Nephron progenitor cell (in vitro differentiated cells): ENCODE results near the gene GABRR1.

ENCODE experiments used
- DNase-seq: peaks from one replicate; pipeline ENCODE4 v3.0.0; 2021
- H3K27ac Mint-ChIP-seq: 2 replicates; pipeline ENCODE4 v1.8.0; 2021; ENCODE audit warnings: mild to moderate bottlenecking, moderate library complexity, mixed read lengths
- H3K27me3 Mint-ChIP-seq: 2 replicates; pipeline ENCODE4 v1.8.0; 2021; ENCODE audit warnings: mild to moderate bottlenecking, low read depth, mixed read lengths; ENCODE audit not compliant: poor library complexity
- H3K36me3 Mint-ChIP-seq: 2 replicates; pipeline ENCODE4 v1.8.0; 2021; ENCODE audit warnings: low read depth, mixed read lengths
- H3K4me1 Mint-ChIP-seq: 2 replicates; pipeline ENCODE4 v1.8.0; 2021; ENCODE audit warnings: mixed read lengths
- H3K4me3 Mint-ChIP-seq: 2 replicates; pipeline ENCODE4 v1.8.0; 2021; ENCODE audit warnings: mild to moderate bottlenecking, moderate library complexity, mixed read lengths
- H3K9me3 Mint-ChIP-seq: 2 replicates; pipeline ENCODE4 v1.8.0; 2021; ENCODE audit warnings: mild to moderate bottlenecking, moderate library complexity, mixed read lengths
- CTCF ChIP-seq: fragments of 200-600 bp; sonication (generic); IDR thresholded peaks from 2 replicates; pipeline ENCODE4 v1.5.0; 2021; ENCODE audit warnings: antibody characterized with exemption

GABRR1 gene

GRCh38 chr6:89145091-89145955, 71.8 kb downstream of the GABRR1 start:
- no peak for TF ChIP-seq CTCF
- Mint-ChIP-seq H3K36me3 (peaks cover 30% of the 10 kb centered on the region), H3K4me3 (peak overlapping the region; percentile 86), H3K27me3 (peaks cover 37% of the 10 kb centered on the region), H3K9me3 (peaks cover 4% of the 10 kb centered on the region), H3K4me1 (peaks cover 15% of the 10 kb centered on the region), H3K27ac (no peak overlapping the region)
- no peak for DNase-seq

- DNase-seq = no peak
- peaks cover 37% of the 10 kb centered on the region for H3K27me3 Mint-ChIP-seq
- no peak for TF ChIP-seq CTCF
- peaks cover 4% of the 10 kb centered on the region for H3K9me3 Mint-ChIP-seq
- peak overlapping the region; percentile 51 for H3K4me3 Mint-ChIP-seq
- H3K4me1 Mint-ChIP-seq = peaks cover 17% of the 10 kb centered on the region
- peaks cover 26% of the 10 kb centered on the region for H3K36me3 Mint-ChIP-seq
- H3K27ac Mint-ChIP-seq = no peak overlapping the region
Measured at GRCh38 chr6:89144354-89144906, 72.7 kb downstream of the GABRR1 start.

- Mint-ChIP-seq H3K27me3 (peaks cover 17% of the 10 kb centered on the region), H3K9me3 (no peaks in the 10 kb centered on the region), H3K4me1 (peaks cover 7% of the 10 kb centered on the region), H3K27ac (peak overlapping the region; percentile 57), H3K36me3 (peaks cover 13% of the 10 kb centered on the region), H3K4me3 (no peak overlapping the region)
- no peak for TF ChIP-seq CTCF
- no peak for DNase-seq
Measured at GRCh38 chr6:89140347-89141156, 76.6 kb downstream of the GABRR1 start.

- Mint-ChIP-seq H3K27ac (peak overlapping the region; percentile 8), H3K4me1 (peaks cover 7% of the 10 kb centered on the region)
- DNase-seq = no peak
Measured at GRCh38 chr6:89139509-89140346, 77.4 kb downstream of the GABRR1 start.

More at GRCh38 chr6:89139509-89140346, 77.4 kb downstream of the GABRR1 start:
- TF ChIP-seq CTCF = no peak
- Mint-ChIP-seq H3K27me3 (peaks cover 10% of the 10 kb centered on the region), H3K4me3 (no peak overlapping the region), H3K9me3 (no peaks in the 10 kb centered on the region), H3K36me3 (peaks cover 13% of the 10 kb centered on the region)
